Activated CD4-positive, alpha-beta T cell treated with anti-CD3 and anti-CD28 coated beads, Interleukin-2, Interleukin-4, amounts not matched to agents 100 ng/mL and 50 ng/mL, durations not matched to agents 16 hours and 8 hours (primary cell): ENCODE measurements around the gene ELFN2.
"Not testable (repeated sequence)": the region's sequence is repeated elsewhere in the genome, so short reads cannot be mapped to it uniquely, and the experiment has no call there.

Experiments
- DNase-seq: peaks from one replicate; pipeline ENCODE4 v3.0.0-alpha.2; 2020; ENCODE audit warnings: low spot score

ELFN2 gene

GRCh38 chr22:37334859-37335805 is 92.1 kb downstream of the ELFN2 start:
- DNase-seq = no peak

GRCh38 chr22:37334461-37334858 is 92.8 kb downstream of the ELFN2 start:
- DNase-seq = no peak

- DNase-seq = no peak
These were observed 93.4 kb downstream of the ELFN2 start for GRCh38 chr22:37333724-37334460.

GRCh38 chr22:37331856-37332536 is 95.3 kb downstream of the ELFN2 start:
- DNase-seq = no peak

GRCh38 chr22:37331034-37331428 is 96.2 kb downstream of the ELFN2 start:
- no peak for DNase-seq

GRCh38 chr22:37330200-37331033 is 96.9 kb downstream of the ELFN2 start:
- DNase-seq = peak; percentile 74

GRCh38 chr22:37329238-37330140 is 97.8 kb downstream of the ELFN2 start:
- DNase-seq = no peak

GRCh38 chr22:37328538-37329237 is 98.6 kb downstream of the ELFN2 start:
- DNase-seq = not testable (repeated sequence)

- DNase-seq = no peak
These were observed 99.3 kb downstream of the ELFN2 start for GRCh38 chr22:37328017-37328416.

GRCh38 chr22:37326726-37327125 is 100.6 kb downstream of the ELFN2 start:
- DNase-seq = no peak

- DNase-seq = no peak
These were observed 102.3 kb downstream of the ELFN2 start for GRCh38 chr22:37325039-37325395.

GRCh38 chr22:37324340-37325038 is 102.8 kb downstream of the ELFN2 start:
- no peak for DNase-seq

GRCh38 chr22:37320726-37321677 is 106.3 kb downstream of the ELFN2 start:
- DNase-seq = no peak

GRCh38 chr22:37319469-37319868 is 107.8 kb downstream of the ELFN2 start:
- DNase-seq = no peak

GRCh38 chr22:37318364-37319109 is 108.7 kb downstream of the ELFN2 start:
- no peak for DNase-seq
